Spinal cord (tissue), 10 donors: ENCODE data around the gene SLC7A1. TPM values are rescaled to one million over a fixed set of nuclear protein-coding genes. Genes with fewer than 3 reads are reported as not detected.
"Not testable (repeated sequence)": the region's sequence is repeated elsewhere in the genome, so short reads cannot be mapped to it uniquely, and the experiment has no call there.

Source experiments
- DNase-seq, 6 donors: peaks; one replicate each; pipeline versions ENCODE4 v3.0.0 to v3.0.0-alpha.2; 2013 to 2015; ENCODE audit warnings: low spot score in 6 of 6, low read depth in 4 of 6
- H3K27ac ChIP-seq: one replicate; pipeline ENCODE4 v1.5.1; 2013; ENCODE audit warnings: low read depth, low read length, control low read depth
- H3K27me3 ChIP-seq: one replicate; pipeline ENCODE4 v1.6.1; 2013; ENCODE audit warnings: low read length; ENCODE audit not compliant: control insufficient read depth, insufficient read depth
- H3K36me3 ChIP-seq: one replicate; pipeline ENCODE4 v1.6.1; 2013; ENCODE audit warnings: low read length; ENCODE audit not compliant: control insufficient read depth, insufficient read depth
- H3K4me1 ChIP-seq: one replicate; pipeline ENCODE4 v1.6.1; 2013; ENCODE audit warnings: low read length; ENCODE audit not compliant: control insufficient read depth, insufficient read depth
- H3K4me3 ChIP-seq: one replicate; pipeline ENCODE4 v1.5.1; 2013; ENCODE audit warnings: low read depth, low read length, control low read depth
- H3K9me3 ChIP-seq: one replicate; pipeline ENCODE4 v1.6.1; 2013; ENCODE audit warnings: low read length; ENCODE audit not compliant: control insufficient read depth, insufficient read depth
- WGBS: methylation state at CpG from one replicate; pipeline ENCODE4 v1.1.5; 2013; ENCODE audit warnings: missing lambda C conversion rate; ENCODE audit not compliant: insufficient coverage; 5-methylcytosine and 5-hydroxymethylcytosine counted together
- long read RNA-seq, 4 donors: transcript quantifications; one replicate each; lab custom pipeline, GENCODE V29; 2026
- polyA plus RNA-seq, 2 donors: library from polyadenylated mRNA; unstranded; fragments of 120-200 nt; gene quantifications; one replicate each; pipeline ENCODE4 v1.2.1, GENCODE V29; 2013; ENCODE audit not compliant: insufficient read length in 2 of 2
- total RNA-seq, 2 donors: library from RNA; depleted of rRNA in 1 of 2; stranded (reverse); fragments of 120-200 nt in 1 of 2; fragments of >200 nt in 1 of 2; gene quantifications; one replicate each; pipeline versions ENCODE4 v1.2.3 to v1.2.4, GENCODE V29; 2013 to 2014
- donor health status: healthy.

Gene SLC7A1
- 10 to 100 TPM; 25.7 to 37.8 TPM for total RNA-seq
- 10 to 100 TPM; 47.3 to 57.5 TPM for polyA plus RNA-seq
- long read RNA-seq, donor 1, full-length matches to known transcripts = 2 of 2 reads
- long read RNA-seq, donor 1, partial matches to known transcripts = 0 of 2 reads
- long read RNA-seq, donor 1, other reads (novel, unspliced or antisense) = 0 of 2 reads
- long read RNA-seq, donor 2, full-length matches to known transcripts = 4 of 4 reads
- long read RNA-seq, donor 2, partial matches to known transcripts = 0 of 4 reads
- long read RNA-seq, donor 2, other reads (novel, unspliced or antisense) = 0 of 4 reads
- long read RNA-seq, donor 3, full-length matches to known transcripts = 3 of 3 reads
- long read RNA-seq, donor 3, partial matches to known transcripts = 0 of 3 reads
- long read RNA-seq, donor 3, other reads (novel, unspliced or antisense) = 0 of 3 reads
- long read RNA-seq, donor 4 = 0 reads

DNA sequence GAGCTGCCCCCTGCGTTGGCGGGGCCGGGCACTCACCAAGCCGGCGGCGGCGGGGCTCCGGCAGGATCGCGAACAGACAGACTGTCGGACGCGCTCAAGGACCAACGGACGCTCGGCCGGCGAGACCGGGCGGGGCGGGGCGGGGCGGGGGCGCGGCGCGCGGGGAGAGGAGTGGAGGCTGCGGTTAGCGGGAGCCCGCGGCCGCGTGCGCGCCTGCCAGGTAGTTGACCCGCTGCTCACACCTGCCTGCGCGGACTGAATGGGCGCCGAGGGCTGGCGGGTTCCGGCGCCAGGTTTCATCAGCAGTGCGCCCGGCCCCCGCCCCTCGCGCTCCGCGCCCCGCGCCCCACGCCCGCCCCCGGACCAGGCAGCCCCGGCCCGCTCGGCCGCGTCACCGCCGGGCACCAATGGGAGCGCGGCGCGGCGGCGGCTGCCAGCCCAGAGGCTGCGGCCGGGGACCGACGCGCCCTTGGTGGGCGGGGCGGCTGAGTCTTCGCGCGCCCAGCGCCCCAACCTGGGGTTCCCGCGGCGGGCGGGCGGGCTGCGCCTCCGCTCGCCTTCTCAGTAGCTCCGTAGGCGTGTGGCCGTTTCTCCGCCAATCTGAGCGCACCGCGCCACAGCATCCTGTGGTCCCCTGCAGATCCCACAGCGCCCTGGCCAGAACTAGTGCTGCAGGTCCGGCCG is at the start of gene SLC7A1:
Gene SLC7A1, minus strand, starts transcription at position 309 of the 684 bp plus-strand sequence. CDS start 59,500 bp downstream, outside the sequence.
- DNase-seq = peak in 5 of 6 donors; percentile 67 to 94 (median 80)
- no peaks in the 10 kb centered on the region for H3K36me3 ChIP-seq
- H3K4me1 ChIP-seq = peaks cover 16% of the 10 kb centered on the region
- H3K27me3 ChIP-seq = no peaks in the 10 kb centered on the region
- peak within 1 kb of the TSS; percentile 10 for H3K27ac ChIP-seq
- H3K9me3 ChIP-seq = no peaks in the 10 kb centered on the region
- peak within 1 kb of the TSS; percentile 55 for H3K4me3 ChIP-seq
- WGBS = under 1% methylated on average over 97 of the region's 98 CpGs

DNA sequence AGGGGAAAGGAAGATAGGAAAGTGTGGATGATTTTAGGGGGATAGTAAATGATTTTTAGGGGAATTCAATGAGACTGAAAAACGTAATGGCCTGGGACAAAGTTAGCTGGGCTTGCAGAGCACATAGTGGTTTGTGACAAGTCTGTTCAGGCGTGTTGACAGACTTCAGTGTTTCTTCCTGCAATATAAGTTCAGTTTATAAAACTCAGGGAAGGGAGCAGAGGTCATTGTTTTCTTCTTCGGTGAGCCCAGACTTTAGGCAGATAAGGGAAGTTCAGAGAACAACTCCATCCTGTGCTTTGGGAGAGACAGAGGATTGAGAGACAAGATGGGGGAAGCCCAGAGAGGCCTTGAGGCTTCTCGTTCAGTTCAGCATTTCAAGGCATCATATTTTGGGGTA is 45.2 kb upstream of the SLC7A1 start:
- no peak for DNase-seq
- H3K4me1 ChIP-seq = no peaks in the 10 kb centered on the region
- no peaks in the 10 kb centered on the region for H3K36me3 ChIP-seq
- H3K27ac ChIP-seq = no peak overlapping the region
- WGBS = 53% methylated on average over 2 of the region's 4 CpGs
- no peaks in the 10 kb centered on the region for H3K9me3 ChIP-seq
- no peak overlapping the region for H3K4me3 ChIP-seq
- no peaks in the 10 kb centered on the region for H3K27me3 ChIP-seq

DNA sequence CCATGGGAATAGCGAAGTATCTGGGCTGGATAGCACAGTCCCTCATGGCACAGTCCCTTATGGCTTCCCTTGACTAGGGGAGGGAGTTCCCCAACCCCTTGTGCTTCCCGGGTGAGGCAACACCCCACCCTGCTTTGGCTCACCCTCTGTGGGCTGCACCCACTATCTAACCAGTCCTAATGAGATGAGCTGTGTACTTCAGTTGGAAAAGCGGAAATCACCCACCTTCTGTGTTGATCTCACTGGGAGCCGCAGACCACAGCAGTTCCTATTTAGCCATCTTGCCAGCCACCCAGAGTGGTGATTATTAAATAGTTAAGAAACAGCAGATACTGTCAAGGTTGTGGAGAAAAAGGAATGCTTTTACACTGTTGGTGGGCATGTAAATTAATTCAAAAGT is 41.3 kb upstream of the SLC7A1 start:
- not testable (repeated sequence) for H3K9me3 ChIP-seq, H3K4me3 ChIP-seq, DNase-seq, H3K36me3 ChIP-seq, H3K27me3 ChIP-seq, H3K4me1 ChIP-seq, H3K27ac ChIP-seq
- WGBS = 71% methylated on average over 1 of the region's 4 CpGs

DNA sequence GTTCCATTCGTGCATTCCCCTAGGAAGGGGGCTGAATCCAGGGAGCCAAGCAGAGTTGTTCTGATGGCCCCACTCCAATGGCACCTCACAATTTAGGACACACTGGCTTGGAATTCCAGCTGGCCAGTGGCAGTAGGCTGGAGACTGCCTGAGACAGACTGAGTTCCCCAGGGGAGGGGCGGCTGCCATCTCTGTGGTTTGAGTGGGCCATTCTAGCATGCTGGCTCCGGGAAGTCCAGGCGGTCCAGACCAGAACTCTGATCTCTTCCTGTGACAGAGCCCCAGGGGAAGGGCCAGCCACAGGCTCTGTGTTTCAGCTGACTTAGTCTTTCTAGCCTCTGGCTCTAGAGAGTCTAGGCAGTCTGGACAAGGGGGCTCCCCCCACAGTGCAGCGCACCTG is 29.5 kb upstream of the SLC7A1 start:
- Histone ChIP-seq H3K4me1 (no peaks in the 10 kb centered on the region), H3K9me3 (peaks cover 3% of the 10 kb centered on the region), H3K27me3 (no peaks in the 10 kb centered on the region), H3K36me3 (no peaks in the 10 kb centered on the region), H3K4me3 (no peak overlapping the region), H3K27ac (no peak overlapping the region)
- no peak for DNase-seq
- WGBS = 96% methylated on average over 5 of the region's 5 CpGs

DNA sequence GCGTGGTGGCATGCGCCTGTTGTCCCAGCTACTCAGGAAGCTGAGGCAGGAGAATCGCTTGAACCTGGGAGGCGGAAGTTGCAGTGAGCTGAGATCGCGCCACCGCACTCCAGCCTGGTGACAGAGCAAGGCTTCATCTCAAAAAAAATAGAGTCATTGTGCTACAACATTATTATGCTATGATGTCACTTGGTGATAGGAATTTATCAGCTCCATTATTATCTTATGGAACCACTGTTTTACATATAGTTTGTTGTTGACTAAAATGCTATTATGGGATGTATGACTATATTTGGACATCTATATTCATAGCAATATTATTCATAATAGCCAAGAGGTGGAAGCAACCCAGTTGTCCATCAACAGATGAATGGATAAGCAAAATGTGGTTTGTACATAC is 26.4 kb upstream of the SLC7A1 start:
- DNase-seq = no peak
- Histone ChIP-seq H3K27me3 (no peaks in the 10 kb centered on the region), H3K4me1 (no peaks in the 10 kb centered on the region), H3K9me3 (peaks cover under 1% of the 10 kb centered on the region), H3K27ac (no peak overlapping the region), H3K36me3 (no peaks in the 10 kb centered on the region), H3K4me3 (no peak overlapping the region)
- WGBS = 92% methylated on average over 2 of the region's 7 CpGs

DNA sequence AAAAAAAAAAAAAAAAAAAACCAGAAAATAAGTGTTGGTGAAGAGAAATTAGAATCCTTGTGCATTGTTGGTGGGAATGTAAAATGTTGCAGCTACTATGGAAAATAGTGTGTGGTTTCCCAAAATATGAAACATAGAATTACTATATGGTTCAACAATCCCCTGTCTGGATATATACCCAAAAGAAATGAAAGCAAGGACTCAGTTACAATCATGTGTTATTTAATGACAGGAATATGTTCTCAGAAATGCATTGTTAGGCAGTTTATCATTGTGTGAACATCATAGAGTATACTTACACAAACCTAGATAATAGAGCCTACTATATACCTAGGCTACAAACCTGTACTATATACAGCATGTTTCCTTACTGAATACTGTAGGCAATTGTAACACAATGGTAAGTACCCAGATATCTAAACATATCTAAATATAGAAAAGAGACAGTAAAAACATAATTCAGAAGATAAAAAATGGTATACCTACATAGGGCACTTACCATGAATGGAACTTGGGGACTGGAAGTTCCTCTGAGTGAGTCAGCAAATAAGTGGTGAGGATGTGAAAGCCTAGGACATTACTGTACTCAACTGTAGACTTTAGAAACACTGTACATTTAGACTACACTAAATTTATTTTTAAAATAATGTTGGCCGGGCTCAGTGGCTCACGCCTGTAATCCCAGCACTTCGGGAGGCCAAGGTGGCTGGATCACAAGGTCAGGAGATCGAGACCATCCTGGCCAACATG is 25.7 kb upstream of the SLC7A1 start:
- no peaks in the 10 kb centered on the region for H3K4me1 ChIP-seq
- WGBS = 100% methylated on average over 1 of the region's 4 CpGs
- H3K27ac ChIP-seq = no peak overlapping the region
- H3K9me3 ChIP-seq = no peaks in the 10 kb centered on the region
- no peaks in the 10 kb centered on the region for H3K36me3 ChIP-seq
- no peak for DNase-seq
- no peak overlapping the region for H3K4me3 ChIP-seq
- H3K27me3 ChIP-seq = no peaks in the 10 kb centered on the region

DNA sequence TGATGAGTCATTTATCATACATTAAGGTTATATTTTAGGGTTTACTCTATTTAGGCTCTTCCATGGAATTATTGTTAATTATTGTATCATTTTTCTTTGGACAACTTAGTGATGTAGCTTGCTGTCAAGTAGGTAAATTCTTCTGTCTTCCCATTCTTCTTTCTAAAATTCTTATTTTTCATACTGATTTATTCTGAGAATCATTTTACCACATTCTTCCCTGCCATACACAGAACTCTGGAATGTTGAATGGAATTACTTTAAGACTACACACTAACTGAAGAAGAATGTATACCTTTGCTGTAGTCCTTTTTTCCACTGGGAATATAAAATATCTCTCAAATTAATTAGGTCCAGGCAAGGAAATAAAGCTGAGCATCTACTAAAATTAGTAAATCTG is 24.5 kb upstream of the SLC7A1 start:
- no peaks in the 10 kb centered on the region for H3K36me3 ChIP-seq

DNA sequence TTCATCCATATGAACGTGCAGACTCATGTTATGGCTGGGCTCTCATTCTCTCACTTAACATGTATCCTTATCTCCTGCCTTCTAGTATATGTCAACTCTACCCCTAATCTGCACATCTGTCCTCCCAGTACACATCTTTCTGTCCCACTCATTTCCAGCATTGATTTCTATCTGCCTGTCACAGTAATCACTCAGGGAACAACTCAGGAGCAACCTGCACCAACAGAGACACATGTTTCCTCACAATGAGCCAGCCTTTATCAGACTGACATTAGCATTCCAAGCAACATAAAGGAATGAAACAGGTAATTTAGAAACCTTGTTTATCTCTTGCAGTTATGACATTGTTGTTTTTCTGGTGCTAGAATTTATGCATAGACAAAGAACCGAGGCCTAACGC is 17.6 kb upstream of the SLC7A1 start:
- DNase-seq = no peak
- Histone ChIP-seq H3K27ac (no peak overlapping the region), H3K9me3 (no peaks in the 10 kb centered on the region), H3K4me1 (no peaks in the 10 kb centered on the region), H3K27me3 (no peaks in the 10 kb centered on the region), H3K4me3 (no peak overlapping the region), H3K36me3 (no peaks in the 10 kb centered on the region)
- 88% methylated on average over 3 of the region's 3 CpGs for WGBS

More for the DNA sequence above, 24.5 kb upstream of the SLC7A1 start:
- Histone ChIP-seq H3K27me3 (no peaks in the 10 kb centered on the region), H3K4me3 (no peak overlapping the region), H3K9me3 (no peaks in the 10 kb centered on the region), H3K27ac (no peak overlapping the region), H3K4me1 (no peaks in the 10 kb centered on the region)
- DNase-seq = no peak

DNA sequence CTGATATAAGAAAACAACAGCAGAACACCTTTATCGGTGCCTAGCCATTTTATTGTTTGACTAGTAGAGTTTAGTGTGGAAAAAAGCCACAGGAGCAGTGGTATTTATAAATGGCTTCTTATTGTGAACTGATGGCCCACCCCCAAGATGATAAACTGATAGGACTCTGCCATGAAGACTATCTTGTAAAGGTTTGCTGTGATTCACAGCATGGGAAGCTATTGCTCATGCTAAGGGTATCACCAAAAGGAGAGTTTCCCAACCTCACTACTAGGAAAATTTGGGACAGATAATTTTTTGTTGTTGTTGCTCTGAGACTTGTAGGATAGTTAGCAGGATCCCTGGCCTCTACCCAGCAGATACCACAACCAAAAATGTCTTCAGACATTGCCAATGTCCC is 12.0 kb upstream of the SLC7A1 start:
- H3K4me3 ChIP-seq = no peak overlapping the region
- H3K36me3 ChIP-seq = no peaks in the 10 kb centered on the region
- H3K27ac ChIP-seq = no peak overlapping the region
- no peaks in the 10 kb centered on the region for H3K4me1 ChIP-seq
- no peak for DNase-seq
- WGBS = no CpG with 5 or more reads among the region's 1 CpG
- H3K27me3 ChIP-seq = no peaks in the 10 kb centered on the region
- H3K9me3 ChIP-seq = no peaks in the 10 kb centered on the region
